Neural progenitor cell (in vitro differentiated cells): Measurements from ENCODE around the gene DCTN5. TPM values are rescaled to one million over a fixed set of nuclear protein-coding genes. Genes with fewer than 3 reads are reported as not detected.

Experiments used
- DNase-seq: peaks from one replicate; pipeline ENCODE4 v3.0.0-alpha.2; 2016; ENCODE audit warnings: low spot score
- H2AFZ ChIP-seq: fragments of 200-600 bp; sonication (generic); replicated peaks from 2 replicates; pipeline ENCODE4 v1.6.1; 2016; ENCODE audit warnings: antibody characterized with exemption
- H3F3A ChIP-seq: fragments of 200-600 bp; sonication (generic); 2 replicates; pipeline ENCODE4 v1.6.1; 2016; ENCODE audit warnings: antibody characterized with exemption, low read depth
- H3K27ac ChIP-seq: fragments of 200-600 bp; sonication (generic); 2 replicates; pipeline ENCODE4 v1.5.1; 2016; ENCODE audit warnings: mild to moderate bottlenecking
- H3K27me3 ChIP-seq: fragments of 200-600 bp; sonication (generic); 2 replicates; pipeline ENCODE4 v1.6.1; 2016; ENCODE audit warnings: mild to moderate bottlenecking, moderate library complexity
- H3K36me3 ChIP-seq: fragments of 200-600 bp; sonication (generic); 2 replicates; pipeline ENCODE4 v1.5.1; 2016
- H3K4me1 ChIP-seq: fragments of 200-600 bp; sonication (generic); 2 replicates; pipeline ENCODE4 v1.6.1; 2016; ENCODE audit warnings: mixed run types
- H3K4me2 ChIP-seq: fragments of 200-600 bp; sonication (generic); 2 replicates; pipeline ENCODE4 v1.6.1; 2016
- H3K4me3 ChIP-seq: fragments of 200-600 bp; sonication (generic); 2 replicates; pipeline ENCODE4 v1.5.1; 2016
- H3K79me2 ChIP-seq: fragments of 200-600 bp; sonication (generic); 2 replicates; pipeline ENCODE4 v1.6.1; 2016; ENCODE audit warnings: low read depth
- H3K9ac ChIP-seq: fragments of 200-600 bp; sonication (generic); 2 replicates; pipeline ENCODE4 v1.6.1; 2016
- H3K9me3 ChIP-seq: fragments of 200-600 bp; sonication (generic); 2 replicates; pipeline ENCODE4 v1.5.1; 2016; ENCODE audit warnings: low read depth
- H4K20me1 ChIP-seq: fragments of 200-600 bp; sonication (generic); 2 replicates; pipeline ENCODE4 v1.6.1; 2016; ENCODE audit warnings: low read depth
- H3K27ac Mint-ChIP-seq: 3 replicates; pipeline ENCODE4 v1.8.0; 2021; ENCODE audit warnings: mixed read lengths
- H3K27me3 Mint-ChIP-seq: 2 replicates; pipeline ENCODE4 v1.8.0; 2022; ENCODE audit warnings: low read depth, mild to moderate bottlenecking, inconsistent platforms, moderate library complexity, mixed read lengths; ENCODE audit not compliant: insufficient read depth
- H3K36me3 Mint-ChIP-seq: 3 replicates; pipeline ENCODE4 v1.8.0; 2021; ENCODE audit warnings: mixed read lengths
- H3K4me1 Mint-ChIP-seq: 3 replicates; pipeline ENCODE4 v1.8.0; 2021; ENCODE audit warnings: mixed read lengths
- H3K4me3 Mint-ChIP-seq: 3 replicates; pipeline ENCODE4 v1.8.0; 2021; ENCODE audit warnings: mild to moderate bottlenecking, moderate library complexity, mixed read lengths
- H3K9me3 Mint-ChIP-seq: 3 replicates; pipeline ENCODE4 v1.8.0; 2020; ENCODE audit warnings: mixed read lengths
- CTCF ChIP-seq: fragments of 200-600 bp; sonication (generic); IDR thresholded peaks from 2 replicates; pipeline ENCODE4 v1.5.1; 2017; ENCODE audit warnings: antibody characterized with exemption, mild to moderate bottlenecking
- EZH2 ChIP-seq: fragments of 200-600 bp; sonication (generic); IDR thresholded peaks from 2 replicates; pipeline ENCODE4 v1.6.1; 2017; ENCODE audit warnings: antibody characterized with exemption, mild to moderate bottlenecking, moderate library complexity
- EZH2phosphoT487 ChIP-seq: fragments of 200-600 bp; sonication (generic); IDR thresholded peaks from 2 replicates; pipeline ENCODE4 v1.6.1; 2017; ENCODE audit warnings: antibody characterized with exemption
- total RNA-seq: library from RNA; depleted of rRNA; stranded (reverse); fragments of >200 nt; gene quantifications from 2 replicates; pipeline ENCODE4 v1.2.3, GENCODE V29; 2015; ENCODE audit warnings: low replicate concordance

The DCTN5 gene
- total RNA-seq, 1 donor from 2014 or later = 35.7 TPM

DNA sequence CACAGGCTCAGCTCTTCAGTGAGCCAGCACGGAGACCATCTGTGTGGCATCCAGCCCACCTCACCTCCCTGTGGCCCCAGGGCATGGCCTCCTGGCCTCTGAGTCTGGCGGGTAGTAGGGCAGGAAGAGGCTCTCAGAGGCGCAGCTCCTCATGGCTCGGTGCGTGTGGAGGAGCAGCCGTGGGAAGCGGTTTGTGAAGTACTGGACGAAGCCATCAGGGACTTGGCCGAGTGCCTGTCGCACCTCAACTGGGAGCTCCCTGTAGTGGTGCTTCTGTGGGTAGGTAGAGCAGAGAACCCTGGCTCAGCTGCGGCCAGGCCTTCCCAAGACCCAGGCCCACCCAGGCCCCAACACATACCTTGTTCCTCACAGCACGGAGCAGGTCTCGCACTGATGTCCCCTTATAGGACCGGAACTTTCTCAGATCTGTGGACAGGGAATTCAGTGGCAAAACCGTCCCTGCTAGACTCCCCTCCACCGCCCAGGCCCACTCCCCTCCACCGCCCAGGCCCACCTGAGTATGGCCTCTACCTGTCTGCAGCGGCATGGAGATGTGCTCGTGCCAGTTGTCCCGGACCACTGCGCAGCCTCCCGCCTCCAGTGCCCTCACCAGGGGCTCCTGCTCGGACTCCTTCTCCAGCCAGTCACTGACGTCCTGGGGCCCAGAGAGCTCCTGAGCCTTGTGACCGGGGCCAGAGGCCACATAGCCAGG is 49.7 kb downstream of the DCTN5 start:
- H3K36me3 Mint-ChIP-seq = peaks cover 24% of the 10 kb centered on the region

GRCh38 chr16:23691483-23692189 is 50.4 kb downstream of the DCTN5 start:
- Histone ChIP-seq H3K4me2 (no peak overlapping the region), H3K36me3 (peaks cover 6% of the 10 kb centered on the region), H3K27me3 (no peaks in the 10 kb centered on the region), H2AFZ (no peak overlapping the region), H3K4me3 (no peak overlapping the region), H3K9ac (no peak overlapping the region), H3K27ac (no peak overlapping the region), H4K20me1 (peaks cover 12% of the 10 kb centered on the region), H3K9me3 (no peaks in the 10 kb centered on the region), H3K79me2 (peaks cover 16% of the 10 kb centered on the region), H3F3A (peaks cover 62% of the 10 kb centered on the region), H3K4me1 (no peaks in the 10 kb centered on the region)
- Mint-ChIP-seq H3K4me1 (peaks cover 14% of the 10 kb centered on the region), H3K36me3 (peaks cover 23% of the 10 kb centered on the region), H3K27me3 (no peaks in the 10 kb centered on the region), H3K4me3 (no peak overlapping the region), H3K27ac (no peak overlapping the region), H3K9me3 (no peaks in the 10 kb centered on the region)
- no peak for DNase-seq
- TF ChIP-seq EZH2 = no peak

More for the DNA sequence above, 49.7 kb downstream of the DCTN5 start:
- Histone ChIP-seq H3K27ac (no peak overlapping the region), H2AFZ (no peak overlapping the region), H3K9ac (no peak overlapping the region), H3K36me3 (peaks cover 11% of the 10 kb centered on the region), H4K20me1 (peaks cover 17% of the 10 kb centered on the region), H3K79me2 (peaks cover 24% of the 10 kb centered on the region), H3K4me3 (no peak overlapping the region), H3K4me2 (no peak overlapping the region), H3F3A (peaks cover 62% of the 10 kb centered on the region), H3K27me3 (no peaks in the 10 kb centered on the region), H3K4me1 (no peaks in the 10 kb centered on the region), H3K9me3 (no peaks in the 10 kb centered on the region)
- Mint-ChIP-seq H3K4me3 (no peak overlapping the region), H3K27ac (no peak overlapping the region), H3K9me3 (no peaks in the 10 kb centered on the region), H3K4me1 (peaks cover 14% of the 10 kb centered on the region), H3K27me3 (no peaks in the 10 kb centered on the region)
- no peak for DNase-seq
- no peak for TF ChIP-seq EZH2
- no peak for TF ChIP-seq CTCF
- no peak for TF ChIP-seq EZH2phosphoT487

- no peak overlapping the region for H3K27ac ChIP-seq
- Mint-ChIP-seq H3K27me3 (no peaks in the 10 kb centered on the region), H3K27ac (no peak overlapping the region), H3K36me3 (peaks cover 19% of the 10 kb centered on the region), H3K4me1 (peaks cover 14% of the 10 kb centered on the region), H3K4me3 (no peak overlapping the region), H3K9me3 (no peaks in the 10 kb centered on the region)
- H3F3A ChIP-seq = peaks cover 62% of the 10 kb centered on the region
- peaks cover 10% of the 10 kb centered on the region for H3K79me2 ChIP-seq
- H3K9me3 ChIP-seq = no peaks in the 10 kb centered on the region
- no peak overlapping the region for H3K4me2 ChIP-seq
- H3K4me1 ChIP-seq = no peaks in the 10 kb centered on the region
- TF ChIP-seq EZH2phosphoT487 = no peak
- TF ChIP-seq CTCF = no peak
- no peak for TF ChIP-seq EZH2
- no peaks in the 10 kb centered on the region for H3K27me3 ChIP-seq
- H2AFZ ChIP-seq = no peak overlapping the region
- H3K36me3 ChIP-seq = no peaks in the 10 kb centered on the region
- H3K4me3 ChIP-seq = no peak overlapping the region
- peaks cover 11% of the 10 kb centered on the region for H4K20me1 ChIP-seq
- no peak overlapping the region for H3K9ac ChIP-seq
- no peak for DNase-seq
Observed at GRCh38 chr16:23692190-23692837, 51.0 kb downstream of the DCTN5 start.
